Measurements from ENCODE around the gene FILIP1L.

- TF ChIP-seq ZNF101 (CRISPR knock-in tag; IDR thresholded peaks at IDR 0.05; ENCODE audit: borderline replicate concordance, low read depth) (no peak), FOXK1 (CRISPR knock-in tag; IDR thresholded peaks at IDR 0.05; ENCODE audit: borderline replicate concordance, low read depth) (peak; percentile 57; the same call in 1 of the 2 replicates), MYC (CRISPR knock-in tag; IDR thresholded peaks at IDR 0.05; ENCODE audit: borderline replicate concordance) (no peak), CTCF (CRISPR knock-in tag; IDR thresholded peaks at IDR 0.05) (no peak), NR3C1 (CRISPR knock-in tag; IDR thresholded peaks at IDR 0.05) (no peak), TRAFD1 (CRISPR knock-in tag; IDR thresholded peaks at IDR 0.05; ENCODE audit: borderline replicate concordance) (no peak), CREB1 (IDR thresholded peaks at IDR 0.05) (no peak), CREB1 (CRISPR knock-in tag; IDR thresholded peaks at IDR 0.05) (peak; percentile 44; the same call in 1 of the 2 replicates), PATZ1 (CRISPR knock-in tag; IDR thresholded peaks at IDR 0.05) (no peak), ZEB1 (IDR thresholded peaks at IDR 0.05; ENCODE audit: insufficient replicate concordance, low read depth) (no peak), POLR2A (IDR thresholded peaks at IDR 0.05; ENCODE audit: insufficient read depth in 1 of 2, low read depth in 2 of 2, low read length in 2 of 2) (no peak), ZNF274 (CRISPR knock-in tag; IDR thresholded peaks at IDR 0.05) (no peak), MAZ (IDR thresholded peaks at IDR 0.05; ENCODE audit: borderline replicate concordance, low read depth, low read length) (no peak), MAZ (CRISPR knock-in tag; IDR thresholded peaks at IDR 0.05; ENCODE audit: low read depth) (no peak), JUND (CRISPR knock-in tag; IDR thresholded peaks at IDR 0.05) (no peak)
These were observed 25.4 kb downstream of the FILIP1L start for GRCh38 chr3:100088735-100089368.

Measured in HepG2 (cell line).